Right ventricle myocardium superior (tissue), 1 donor: ENCODE results near the gene LTA4H. TPM values are rescaled to one million over a fixed set of nuclear protein-coding genes. Genes with fewer than 3 reads are reported as not detected.
"Not testable (repeated sequence)": the region's sequence is repeated elsewhere in the genome, so short reads cannot be mapped to it uniquely, and the experiment has no call there.

Source experiments
- ATAC-seq: fragments of 200-7000 bp; cut with Tn5 transposase; one replicate; pipeline ENCODE4 v1.9.1; 2020; ENCODE audit warnings: mild to moderate bottlenecking; ENCODE audit not compliant: poor library complexity
- DNase-seq: peaks from one replicate; pipeline ENCODE4 v3.0.0-alpha.2; 2020
- intact Hi-C: fragments of 100-400 bp; cut with DNase I; formaldehyde crosslinking; loops from one replicate; pipeline ENCODE4 v1.11.2; 2022
- long read RNA-seq: library from polyadenylated mRNA; unstranded; transcript quantifications from one replicate; pipeline ENCODE4 v2.0.0, GENCODE V29; 2021
- total RNA-seq: library from RNA; stranded (reverse); fragmentation: NEBNext Ultra II Directional; extraction: Animal tissue kit (Norgen Biotek cat#: 25700); gene quantifications from one replicate; pipeline ENCODE4 v1.2.1, GENCODE V29; 2021
- donor health status: DM: no; HTN: yes; CAD: no; lungs with severe emphysema.

The LTA4H gene
- total RNA-seq: 36.6 TPM
- long read RNA-seq, transcript LTA4H-201 (19 exons, 2,139 nt): major isoform, 64 of 84 reads
- long read RNA-seq, partial matches to known transcripts: 1 of 84 reads
- long read RNA-seq, other reads (novel, unspliced or antisense): 19 of 84 reads

DNA sequence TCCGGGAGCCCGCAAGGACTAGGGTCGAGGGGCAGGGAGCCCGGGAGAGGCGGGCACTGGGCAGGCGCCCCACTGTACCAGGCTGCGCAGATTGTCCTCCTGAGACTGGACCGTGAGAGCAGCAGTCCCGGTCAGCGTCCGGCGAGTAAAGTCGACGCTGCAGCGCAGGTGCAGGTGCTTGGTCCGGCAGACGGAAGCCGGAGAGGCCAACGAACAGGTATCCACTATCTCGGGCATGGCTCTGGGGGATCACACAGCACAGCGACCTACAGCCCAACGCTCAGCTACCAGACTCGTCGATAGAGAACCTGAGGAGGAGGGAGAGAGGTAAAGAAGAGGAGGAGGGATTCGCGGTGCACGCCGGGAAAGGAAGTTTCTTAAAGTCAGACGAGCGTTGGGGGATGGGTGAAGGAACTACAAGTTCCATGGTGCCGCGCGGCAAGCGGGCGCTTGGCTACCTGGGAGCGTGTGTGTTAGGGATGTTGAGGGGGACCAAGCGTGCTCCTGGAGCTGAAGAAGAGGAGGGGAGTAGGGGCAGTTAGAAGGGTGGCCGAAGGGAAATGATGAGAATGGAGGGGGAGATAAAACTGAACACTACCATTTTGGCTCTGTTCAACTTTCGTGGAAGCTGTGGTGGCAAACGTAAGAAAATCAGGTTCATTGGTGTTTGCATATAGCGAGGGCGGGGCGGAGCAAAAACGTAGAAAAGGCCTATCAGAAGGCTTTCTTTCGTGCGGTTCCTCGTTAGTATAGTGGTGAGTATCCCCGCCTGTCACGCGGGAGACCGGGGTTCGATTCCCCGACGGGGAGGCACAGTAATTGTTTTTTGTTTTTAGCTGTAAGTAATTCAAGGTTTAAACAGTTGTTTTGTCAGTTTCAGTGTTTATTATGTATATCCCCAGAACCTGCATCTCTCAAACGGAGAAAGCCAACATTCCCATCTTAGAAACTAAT is at the start of gene LTA4H:
TSS of gene LTA4H (minus strand) at position 305 of the 954 bp plus-strand sequence. CDS start at position 237, 68 bp downstream.
- intact Hi-C loops: no loop called here
- peak; percentile 99 for ATAC-seq
- peak; percentile 98 for DNase-seq

DNA sequence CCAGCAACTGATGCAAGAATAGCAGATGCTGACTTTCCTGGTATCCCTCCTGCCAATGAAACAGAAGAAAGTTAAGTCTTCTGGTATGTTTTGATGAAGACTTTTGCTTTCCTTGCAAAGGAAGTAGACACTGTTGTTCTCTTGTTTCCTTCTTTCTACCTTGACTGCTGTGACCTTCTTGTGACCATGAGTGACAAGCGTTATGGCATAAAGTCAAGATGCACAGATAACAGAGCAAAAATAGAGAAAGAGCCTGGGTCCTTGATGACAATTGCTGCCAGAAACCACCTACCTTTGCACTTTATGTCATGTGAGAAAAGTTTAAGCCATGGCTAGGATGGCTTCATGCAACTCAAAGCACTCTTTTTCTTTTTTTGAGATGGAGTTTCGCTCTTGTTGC is 49.2 kb upstream of the LTA4H start:
- no peak for DNase-seq
- no peak for ATAC-seq

GRCh38 chr12:96083020-96083719 is 47.8 kb upstream of the LTA4H start:
- intact Hi-C loops: no loop called here
- no peak for ATAC-seq
- no peak for DNase-seq

More for the DNA sequence above, 49.2 kb upstream of the LTA4H start:
- intact Hi-C loops: no loop called here

- no peak for ATAC-seq
Observed at GRCh38 chr12:96081596-96081995, 46.2 kb upstream of the LTA4H start.

DNA sequence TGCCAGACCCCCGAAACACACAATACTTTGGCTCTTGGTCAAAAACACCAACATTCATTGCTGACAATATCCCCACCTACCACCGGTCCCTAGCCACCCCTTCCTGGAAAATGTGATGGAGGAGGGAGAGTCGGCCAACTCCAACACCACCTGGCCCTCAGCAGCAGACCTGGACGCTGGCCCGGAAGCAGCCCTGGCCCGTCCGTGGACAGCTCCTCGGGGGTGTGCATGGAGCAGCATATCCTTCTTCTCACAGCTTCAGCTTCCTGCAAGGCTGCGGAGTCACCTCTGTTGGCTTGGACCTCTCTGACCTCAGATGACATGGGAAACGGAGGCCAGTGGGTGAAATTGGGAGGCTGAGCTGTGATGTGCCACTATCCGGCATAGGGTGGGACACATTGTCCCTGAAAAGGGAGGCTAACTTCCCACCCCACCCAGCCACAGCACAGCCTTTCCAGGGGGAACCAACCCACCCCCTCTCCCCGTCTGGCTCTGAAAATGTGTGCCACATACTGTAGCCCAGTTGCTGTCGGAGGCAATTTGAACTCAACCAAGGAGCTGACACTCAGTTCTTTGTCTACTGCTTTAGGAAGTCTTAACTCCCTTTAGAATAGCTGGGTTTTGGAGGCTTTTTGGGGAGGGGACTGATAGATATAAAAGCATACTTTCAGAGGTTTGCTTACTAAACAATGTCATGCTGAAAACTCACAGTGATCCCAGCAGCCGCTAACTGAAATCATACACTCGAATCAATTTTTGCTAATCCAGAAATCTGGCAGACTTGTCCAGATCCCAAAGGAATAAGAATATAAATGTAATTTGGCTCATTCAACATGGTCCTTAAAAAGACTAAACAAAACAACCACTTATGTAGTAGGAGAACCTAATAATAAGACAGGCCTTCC is 43.1 kb upstream of the LTA4H start:
- DNase-seq: peak; percentile 80
- intact Hi-C loops: no loop called here
- peak; percentile 68 for ATAC-seq

More at GRCh38 chr12:96081596-96081995, 46.2 kb upstream of the LTA4H start:
- intact Hi-C loops: no loop called here
- no peak for DNase-seq

GRCh38 chr12:96077081-96077480 is 41.7 kb upstream of the LTA4H start:
- no peak for ATAC-seq

DNA sequence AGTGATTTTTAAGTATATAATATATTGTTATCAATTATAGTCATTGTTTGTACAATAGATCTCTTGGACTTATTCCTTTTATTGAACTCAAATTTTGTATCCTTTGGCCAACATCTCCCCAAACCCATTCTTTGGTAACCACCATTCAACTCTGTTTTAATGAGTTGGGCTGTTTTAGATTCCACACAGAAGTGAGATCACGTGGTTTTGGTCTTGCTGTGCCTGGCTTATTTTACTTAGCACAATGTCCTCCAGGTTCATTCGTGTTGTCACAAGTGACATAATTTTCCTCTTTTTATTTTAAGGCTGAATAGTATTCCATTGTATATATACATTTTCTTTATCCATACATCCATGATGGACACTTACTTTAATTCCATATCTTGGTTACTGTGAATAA is 40.2 kb upstream of the LTA4H start:
- intact Hi-C loops: no loop called here
- DNase-seq (no peak), ATAC-seq (no peak)

More at GRCh38 chr12:96077081-96077480, 41.7 kb upstream of the LTA4H start:
- DNase-seq: no peak
- intact Hi-C loops: no loop called here

DNA sequence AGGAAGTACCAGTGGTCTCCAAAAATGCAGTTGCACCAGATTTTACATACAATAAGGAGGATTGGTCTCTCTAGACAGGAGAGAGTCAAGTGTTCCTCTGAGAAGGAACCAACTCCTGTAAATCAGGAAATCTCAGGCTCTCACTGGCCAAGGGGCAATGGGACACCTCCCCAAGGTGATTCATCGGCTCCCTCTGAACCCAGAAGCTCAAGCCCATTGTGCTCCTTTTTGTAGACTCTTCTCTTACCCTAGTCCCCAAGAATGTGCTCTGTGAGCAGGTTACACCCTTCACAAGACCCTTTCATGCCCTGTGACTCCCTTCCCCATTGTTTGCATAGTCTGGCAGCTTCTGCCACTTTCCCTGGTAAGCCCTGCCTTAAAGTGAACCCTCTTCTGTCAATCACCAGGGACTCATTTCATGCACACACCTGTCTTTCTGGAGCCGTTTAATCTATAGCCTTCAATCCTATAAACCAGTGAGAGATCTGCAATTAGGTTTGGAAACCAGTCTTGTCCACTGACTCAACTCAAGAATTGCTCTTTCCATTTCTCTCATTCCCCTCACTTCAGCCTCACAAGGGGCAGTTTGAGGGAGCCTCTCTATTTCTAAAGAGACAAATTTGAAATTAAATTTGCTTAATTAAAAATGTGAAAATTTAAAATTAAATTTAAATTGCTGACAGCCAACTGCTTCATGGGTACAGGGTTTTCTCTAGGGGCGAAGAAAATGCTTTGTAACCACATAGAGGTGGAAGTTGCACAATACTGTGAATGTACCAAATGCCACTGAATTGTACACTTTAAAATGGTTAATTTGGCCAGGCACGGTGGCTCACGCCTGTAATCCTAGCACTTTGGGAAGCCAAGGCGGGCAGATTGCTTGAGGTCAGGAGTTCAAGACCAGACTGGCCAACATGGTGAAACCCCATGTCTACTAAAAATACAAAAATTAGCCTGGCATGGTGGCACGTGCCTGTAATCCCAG is 38.3 kb upstream of the LTA4H start:
- DNase-seq (no peak), ATAC-seq (no peak)
- intact Hi-C loops: no loop called here

GRCh38 chr12:96070670-96071279 is 35.4 kb upstream of the LTA4H start:
- intact Hi-C loops: no loop called here
- no peak for DNase-seq
- peak; percentile 39 for ATAC-seq

- no peak for DNase-seq
- intact Hi-C loops: no loop called here
Observed at GRCh38 chr12:96069511-96070231, 34.3 kb upstream of the LTA4H start.

DNA sequence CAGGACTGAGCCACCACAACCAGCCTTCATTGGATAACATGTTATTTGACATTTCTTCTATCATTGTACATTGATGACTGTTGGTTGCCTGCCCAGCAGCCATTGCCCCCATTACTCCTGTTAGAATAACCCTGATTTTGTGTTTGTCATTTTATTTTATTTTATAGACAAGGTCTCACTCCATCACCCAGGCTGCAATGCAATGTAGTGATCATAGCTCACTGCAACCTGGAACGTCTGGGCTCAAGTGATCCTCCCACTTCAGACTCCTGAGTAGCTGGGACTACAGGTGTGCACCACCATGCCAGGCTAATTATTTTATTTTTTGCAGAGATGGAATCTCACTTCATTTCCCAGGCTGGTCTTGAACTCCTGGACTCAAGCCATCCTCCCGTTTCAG is 33.2 kb upstream of the LTA4H start:
- intact Hi-C loops: no loop called here
- ATAC-seq: no peak
- no peak for DNase-seq

More at GRCh38 chr12:96069511-96070231, 34.3 kb upstream of the LTA4H start:
- ATAC-seq: no peak

- ATAC-seq (no peak), DNase-seq (no peak)
- intact Hi-C loops: no loop called here
Observed at GRCh38 chr12:96068111-96068510, 32.7 kb upstream of the LTA4H start.

GRCh38 chr12:96065776-96066175 is 30.4 kb upstream of the LTA4H start:
- DNase-seq, intact Hi-C loops: not testable (repeated sequence)

GRCh38 chr12:96064966-96065365 is 29.6 kb upstream of the LTA4H start:
- DNase-seq (no peak), ATAC-seq (no peak)
- intact Hi-C loops: loop anchor here (5.0 kb wide), 1 partner anchor 152 kb away; no protein-coding TSS in a partner anchor

More at GRCh38 chr12:96065776-96066175, 30.4 kb upstream of the LTA4H start:
- ATAC-seq: not testable (repeated sequence)

DNA sequence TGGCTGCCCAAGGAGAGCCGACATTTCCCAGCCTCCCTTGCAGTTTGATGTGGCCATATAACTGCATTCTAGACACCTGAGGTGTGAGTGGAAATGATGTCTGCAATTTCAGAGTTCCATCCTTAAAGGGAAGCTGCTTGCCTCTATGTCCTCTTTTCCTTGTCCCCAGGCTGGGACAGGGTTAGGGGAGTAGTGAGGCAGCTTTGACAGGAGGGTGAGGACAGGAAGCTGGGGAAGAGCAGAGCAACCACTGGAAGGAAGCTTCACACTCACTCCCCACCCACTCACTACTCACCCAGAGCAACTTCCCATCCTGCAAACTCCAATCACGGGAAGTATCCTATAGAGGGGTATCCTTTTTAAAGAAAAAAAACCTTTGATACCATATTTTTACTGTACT is 28.9 kb upstream of the LTA4H start:
- intact Hi-C loops: loop anchor here (5.0 kb wide), 1 partner anchor 153 kb away; no protein-coding TSS in a partner anchor
- peak; percentile 29 for ATAC-seq
- DNase-seq: no peak

DNA sequence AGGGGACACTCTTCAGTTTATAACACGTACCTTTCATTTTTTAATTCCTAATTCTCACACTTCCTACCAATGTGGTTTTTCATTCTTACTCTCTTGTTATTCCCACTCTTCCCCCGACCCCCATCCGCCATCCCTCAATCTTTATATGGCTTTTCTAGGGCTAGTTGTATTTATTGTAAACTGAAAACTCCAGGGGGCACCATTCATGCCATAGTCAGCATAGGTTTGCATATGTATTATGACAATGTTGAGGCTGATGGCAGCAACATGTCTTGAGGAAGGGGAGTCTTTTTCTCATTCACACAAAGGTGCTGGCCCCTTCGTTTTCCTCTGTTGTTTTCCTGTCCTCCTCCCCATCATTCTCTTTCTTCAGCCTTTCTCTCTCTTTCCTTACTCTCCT is 27.7 kb upstream of the LTA4H start:
- no peak for ATAC-seq
- no peak for DNase-seq
- intact Hi-C loops: loop anchor here (2.0 to 5.0 kb wide), 2 partner anchors 154 to 454 kb away; no protein-coding TSS in a partner anchor
